Measurements from ENCODE around the gene EXT2. TPM values are rescaled to one million over a fixed set of nuclear protein-coding genes. Genes with fewer than 3 reads are reported as not detected.

EXT2 gene
- total and polyA plus RNA-seq, 7 donors = 11.0 to 23.5 (median 21.4) TPM

GRCh38 chr11:44288133-44288526 is 192.7 kb downstream of the EXT2 start:
- H3K4me3 ChIP-seq = no peak overlapping the region
- H3K36me3 ChIP-seq (ENCODE audit: insufficient read depth in 1 of 2, low read depth in 1 of 2) = no peaks in the 10 kb centered on the region
- no peak overlapping the region for H3K27ac ChIP-seq
- ATAC-seq (no peak), DNase-seq (no peak)
- H3K27me3 ChIP-seq (ENCODE audit: insufficient read depth in 3 of 3, low read length in 2 of 3) = peaks cover 0 to 10% (median 0%) of the 10 kb centered on the region in 3 donors
- TF ChIP-seq CTCF (IDR thresholded peaks at IDR 0.05) = no peak
- no peaks in the 10 kb centered on the region for H3K4me1 ChIP-seq
- H3K9me3 ChIP-seq = no peaks in the 10 kb centered on the region
- intact Hi-C loops (cut with DNase I) = loop anchor here in 1 of 2 donors (5.0 to 10.0 kb wide), 2 partner anchors 153 to 249 kb away; no protein-coding TSS in a partner anchor
- WGBS, 3 donors = 92 to 93% (median 92%) methylated on average over 3 of the region's 3 CpGs

- H3K27ac ChIP-seq = no peak overlapping the region
- no peak for TF ChIP-seq CTCF (IDR thresholded peaks at IDR 0.05)
- intact Hi-C loops (cut with DNase I) = no loop called here
Observed at GRCh38 chr11:44290208-44290607, 194.7 kb downstream of the EXT2 start.

More at GRCh38 chr11:44290208-44290607, 194.7 kb downstream of the EXT2 start:
- WGBS, 3 donors = 73 to 84% (median 74%) methylated on average over 4 of the region's 4 CpGs
- Histone ChIP-seq H3K4me1 (no peaks in the 10 kb centered on the region), H3K36me3 (ENCODE audit: insufficient read depth in 1 of 2, low read depth in 1 of 2) (no peaks in the 10 kb centered on the region), H3K4me3 (no peak overlapping the region), H3K27me3 (ENCODE audit: insufficient read depth in 3 of 3, low read length in 2 of 3) (peaks cover 0 to 10% (median under 1%) of the 10 kb centered on the region in 3 donors), H3K9me3 (no peaks in the 10 kb centered on the region)
- ATAC-seq (no peak), DNase-seq (no peak)

Other genes starting within 250 kb of the EXT2 start
- 10 to 100 TPM; 27.4 to 43.1 (median 37.9) TPM for gene ALKBH3, start 214.8 kb upstream of the EXT2 start, total RNA-seq
- 10 to 100 TPM; 28.3 to 47.1 (median 28.8) TPM for gene ALKBH3, start 214.8 kb upstream of the EXT2 start, polyA plus RNA-seq
- gene C11orf96, start 153.0 kb upstream of the EXT2 start, total RNA-seq = 100 to 1,000 TPM in 1 of 4 donors, 10 to 100 TPM in 3; 16.5 to 122 (median 61.0) TPM
- gene C11orf96, start 153.0 kb upstream of the EXT2 start, polyA plus RNA-seq = 10 to 100 TPM in 1 of 3 donors, 1 to 10 TPM in 2; 8.5 to 13.2 (median 10.0) TPM
- not detected for gene ACCSL, start 47.7 kb upstream of the EXT2 start, total RNA-seq
- under 1 TPM in 1 of 3 donors, not detected in 2; 0.01 TPM for gene ACCSL, start 47.7 kb upstream of the EXT2 start, polyA plus RNA-seq
- gene ACCS, start 29.4 kb upstream of the EXT2 start, total RNA-seq = 1 to 10 TPM; 3.5 to 7.1 (median 3.8) TPM
- 1 to 10 TPM; 1.5 to 5.9 (median 1.8) TPM for gene ACCS, start 29.4 kb upstream of the EXT2 start, polyA plus RNA-seq
- under 1 TPM in 3 of 4 donors, not detected in 1; 0.11 to 0.21 (median 0.17) TPM for gene ALX4, start 214.5 kb downstream of the EXT2 start, total RNA-seq
- under 1 TPM; 0.04 to 0.23 (median 0.06) TPM for gene ALX4, start 214.5 kb downstream of the EXT2 start, polyA plus RNA-seq

Measured in psoas muscle (tissue), 8 donors.